Measurements from ENCODE around the gene POLE2. TPM values are rescaled to one million over a fixed set of nuclear protein-coding genes. Genes with fewer than 3 reads are reported as not detected.

The POLE2 gene
- total RNA-seq, 2 donors from 2014 or later = 2.5 to 7.8 TPM

Other genes starting within 250 kb of the POLE2 start
- gene RPS29, start 101.8 kb downstream of the POLE2 start, total RNA-seq = 1,000 to 10,000 TPM; 1,252 to 1,368 TPM
- 10 to 100 TPM; 18.2 to 26.7 TPM for gene LRR1, start 89.3 kb downstream of the POLE2 start, total RNA-seq
- gene RPL36AL, start 67.6 kb downstream of the POLE2 start, total RNA-seq = 100 to 1,000 TPM; 195 to 213 TPM
- 10 to 100 TPM; 50.5 to 70.4 TPM for gene MGAT2, start 67.4 kb downstream of the POLE2 start, total RNA-seq
- gene DNAAF2, start 53.0 kb downstream of the POLE2 start, total RNA-seq = 10 to 100 TPM in 1 of 2 donors, 1 to 10 TPM in 1; 7.7 to 13.5 TPM
- gene KLHDC1, start 4.9 kb upstream of the POLE2 start, total RNA-seq = 1 to 10 TPM; 3.3 to 3.7 TPM
- gene KLHDC2, start 79.9 kb upstream of the POLE2 start, total RNA-seq = 10 to 100 TPM; 70.6 to 71.3 TPM
- gene NEMF, start 164.6 kb upstream of the POLE2 start, total RNA-seq = 10 to 100 TPM; 53.2 to 62.1 TPM
- 100 to 1,000 TPM; 131 to 161 TPM for gene ARF6, start 204.9 kb upstream of the POLE2 start, total RNA-seq

Measured in left colon (tissue), 2 donors.